H1 (cell line): ENCODE results near the gene MAP4K5. TPM values are rescaled to one million over a fixed set of nuclear protein-coding genes. Genes with fewer than 3 reads are reported as not detected.

Experiments
- CTCF ChIA-PET: fragments of 300-600 bp; sonication (Branson Sonifier 250); formaldehyde crosslinking; loops from one replicate; lab custom pipeline; 2021; ENCODE audit not compliant: partially characterized antibody; lab: Charles Lee
- POLR2A ChIA-PET: fragments of 300-600 bp; sonication (Branson Sonifier 250); formaldehyde crosslinking; loops from one replicate; lab custom pipeline; 2021; ENCODE audit warnings: inconsistent platforms; ENCODE audit not compliant: partially characterized antibody; lab: Charles Lee
- DNase-seq, 2 experiments: peaks; one replicate each; pipeline versions ENCODE4 v3.0.0 to v3.0.0-alpha.2; 2010 to 2022; ENCODE audit warnings: low spot score in 2 of 2, low read depth in 1 of 2, mixed read lengths in 1 of 2
- FAIRE-seq: peaks from 2 replicates; lab custom pipeline; 2011; peaks lifted over from hg19 to GRCh38; lab: Jason Lieb, UNC
- H2AFZ ChIP-seq: 2 replicates; pipeline ENCODE4 v1.8.1; 2012; ENCODE audit warnings: low read length, inconsistent platforms
- H2AK5ac ChIP-seq: 2 replicates; pipeline ENCODE4 v1.6.1; 2013; ENCODE audit warnings: low read depth, low read length
- H2BK120ac ChIP-seq: replicated peaks from 2 replicates; pipeline ENCODE3; 2013; ENCODE audit warnings: low read depth, low read length, inconsistent platforms
- H2BK12ac ChIP-seq: 2 replicates; pipeline ENCODE4 v1.6.1; 2013; ENCODE audit warnings: low read depth, low read length
- H2BK15ac ChIP-seq: 2 replicates; pipeline ENCODE4 v1.6.1; 2013; ENCODE audit warnings: low read length
- H2BK20ac ChIP-seq: 2 replicates; pipeline ENCODE4 v1.6.1; 2013; ENCODE audit warnings: low read length
- H2BK5ac ChIP-seq: 2 replicates; pipeline ENCODE4 v1.6.1; 2013; ENCODE audit warnings: low read depth, low read length
- H3K14ac ChIP-seq: 2 replicates; pipeline ENCODE4 v1.6.1; 2013; ENCODE audit warnings: inconsistent platforms; ENCODE audit not compliant: insufficient read length
- H3K18ac ChIP-seq: 2 replicates; pipeline ENCODE4 v1.6.1; 2013; ENCODE audit warnings: low read length; ENCODE audit errors: extremely low read depth
- H3K23ac ChIP-seq: 2 replicates; pipeline ENCODE4 v1.6.1; 2013; ENCODE audit warnings: inconsistent platforms; ENCODE audit not compliant: insufficient read length
- H3K23me2 ChIP-seq: 2 replicates; pipeline ENCODE4 v1.6.1; 2013; ENCODE audit warnings: low read depth, low read length
- H3K27ac ChIP-seq: 2 replicates; pipeline ENCODE4 v1.6.1; 2011; ENCODE audit warnings: low read depth, low read length, inconsistent platforms
- H3K27me3 ChIP-seq, 4 experiments: replicated peaks in 1 of 4; 1 replicate in 1 of 4; 2 replicates in 3 of 4; pipeline versions ENCODE4 v1.6.1 to v1.8.1; 2011 to 2013; ENCODE audit warnings: low read length in 3 of 4, mild to moderate bottlenecking in 3 of 4, inconsistent platforms in 2 of 4, mixed read lengths in 2 of 4, moderate library complexity in 1 of 4; ENCODE audit not compliant: control insufficient read depth in 3 of 4, insufficient read depth in 3 of 4; ENCODE audit errors: extremely low read depth in 1 of 4
- H3K36me3 ChIP-seq, 4 experiments: 2 replicates each; pipeline versions ENCODE4 v1.6.1 to v1.8.1; 2011 to 2013; ENCODE audit warnings: mild to moderate bottlenecking in 4 of 4, low read length in 3 of 4, moderate library complexity in 2 of 4, control low read depth in 1 of 4, inconsistent platforms in 1 of 4; ENCODE audit not compliant: insufficient read depth in 4 of 4, control insufficient read depth in 2 of 4
- H3K4ac ChIP-seq: replicated peaks from 2 replicates; pipeline ENCODE3; 2013; ENCODE audit warnings: low read length, low read depth, mixed read lengths, inconsistent platforms; ENCODE audit not compliant: insufficient read length
- H3K4me1 ChIP-seq, 4 experiments: replicated peaks in 1 of 4; 1 replicate in 1 of 4; 2 replicates in 3 of 4; pipeline versions ENCODE4 v1.6.1 to v1.8.1; 2011 to 2013; ENCODE audit warnings: low read length in 3 of 4, inconsistent platforms in 2 of 4, mixed read lengths in 1 of 4; ENCODE audit not compliant: insufficient read depth in 4 of 4, control insufficient read depth in 3 of 4
- H3K4me2 ChIP-seq, 2 experiments: 2 replicates each; pipeline versions ENCODE4 v1.6.1 to v1.8.1; 2011 to 2013; ENCODE audit warnings: low read depth in 2 of 2, low read length in 2 of 2, control low read depth in 1 of 2, inconsistent platforms in 1 of 2, mild to moderate bottlenecking in 1 of 2; ENCODE audit not compliant: insufficient read depth in 1 of 2
- H3K4me3 ChIP-seq, 4 experiments: fragments of 200-600, 300-600 bp in 1 of 4; sonication (generic), shearing (Covaris generic), sonication (Bioruptor Twin) in 1 of 4; 2 replicates each; pipeline versions ENCODE4 v1.5.1 to v1.8.1; 2011 to 2016; ENCODE audit warnings: low read length in 4 of 4, low read depth in 3 of 4, control low read depth in 2 of 4, inconsistent platforms in 2 of 4, mild to moderate bottlenecking in 2 of 4, mixed read lengths in 1 of 4, moderate library complexity in 1 of 4; ENCODE audit not compliant: insufficient read depth in 2 of 4; ENCODE audit errors: extremely low read depth in 1 of 4
- H3K56ac ChIP-seq: replicated peaks from 2 replicates; pipeline ENCODE3; 2013; ENCODE audit warnings: low read depth, mild to moderate bottlenecking, mixed read lengths, low read length, inconsistent platforms; ENCODE audit not compliant: insufficient read length
- H3K79me1 ChIP-seq: 2 replicates; pipeline ENCODE4 v1.6.1; 2013; ENCODE audit warnings: low read depth, low read length, control low read depth
- H3K79me2 ChIP-seq, 2 experiments: 2 replicates each; pipeline versions ENCODE4 v1.6.1 to v1.8.1; 2012 to 2013; ENCODE audit warnings: low read length in 2 of 2, mild to moderate bottlenecking in 2 of 2, inconsistent platforms in 1 of 2; ENCODE audit not compliant: insufficient read depth in 2 of 2, control insufficient read depth in 1 of 2
- H3K9ac ChIP-seq, 4 experiments: replicated peaks in 1 of 4; 1 replicate in 1 of 4; 2 replicates in 3 of 4; pipeline versions ENCODE4 v1.6.1 to v1.8.1; 2011 to 2013; ENCODE audit warnings: low read depth in 3 of 4, low read length in 3 of 4, control low read depth in 2 of 4, mild to moderate bottlenecking in 2 of 4, moderate library complexity in 2 of 4, inconsistent platforms in 1 of 4; ENCODE audit errors: extremely low read depth in 1 of 4
- H3K9me3 ChIP-seq, 2 experiments: 2 replicates each; pipeline versions ENCODE4 v1.6.1 to v1.8.1; 2012 to 2013; ENCODE audit warnings: mild to moderate bottlenecking in 2 of 2, moderate library complexity in 2 of 2, control low read depth in 1 of 2, inconsistent platforms in 1 of 2, low read depth in 1 of 2, low read length in 1 of 2, mixed read lengths in 1 of 2; ENCODE audit not compliant: insufficient read depth in 2 of 2
- H4K20me1 ChIP-seq, 2 experiments: replicated peaks in 1 of 2; 2 replicates each; pipeline versions ENCODE3 to v1.8.1; 2011 to 2013; ENCODE audit warnings: inconsistent platforms in 2 of 2, low read length in 2 of 2, mild to moderate bottlenecking in 1 of 2; ENCODE audit not compliant: insufficient read depth in 2 of 2, control insufficient read depth in 1 of 2
- H4K5ac ChIP-seq: 2 replicates; pipeline ENCODE4 v1.6.1; 2013; ENCODE audit warnings: low read length, low read depth, mixed read lengths, inconsistent platforms; ENCODE audit not compliant: insufficient read length
- H4K8ac ChIP-seq: 2 replicates; pipeline ENCODE4 v1.8.0; 2013; ENCODE audit warnings: mild to moderate bottlenecking, moderate library complexity, low read length, inconsistent platforms; ENCODE audit not compliant: insufficient read depth; ENCODE audit errors: extremely low read depth
- H4K91ac ChIP-seq: replicated peaks from 2 replicates; pipeline ENCODE3; 2013; ENCODE audit warnings: low read length, mixed read lengths, inconsistent platforms; ENCODE audit not compliant: insufficient read length
- JUN ChIP-seq: IDR thresholded peaks from 2 replicates; pipeline ENCODE4 v1.6.1; 2011; ENCODE audit warnings: low read depth, mild to moderate bottlenecking, improper control_type of control experiment, low read length
- WGBS, 2 experiments: shearing (Covaris generic) in 1 of 2; methylation state at CpG; one replicate each; pipeline versions ENCODE4 v1.1.6 to v1.1.7; 2013 to 2015; ENCODE audit warnings: low lambda C conversion rate in 2 of 2, mixed read lengths in 2 of 2, inconsistent platforms in 1 of 2, low coverage in 1 of 2, missing lambda C conversion rate in 1 of 2; ENCODE audit not compliant: insufficient replicate concordance in 2 of 2, insufficient coverage in 1 of 2, insufficient read length in 1 of 2; ENCODE audit errors: extremely low coverage in 1 of 2, missing lambda C conversion rate in 1 of 2; 5-methylcytosine and 5-hydroxymethylcytosine counted together
- polyA plus RNA-seq, 7 experiments: library from polyadenylated mRNA; depleted of rRNA in 3 of 7; stranded (reverse) in 5 of 7; unstranded in 2 of 7; fragments of >200 nt in 5 of 7; fragments of 200-250 nt in 2 of 7; gene quantifications; 1 replicate in 5 of 7; 2 replicates in 1 of 7; 4 replicates in 1 of 7; pipeline versions ENCODE4 v1.2.1 to v1.2.3, GENCODE V29; 2011 to 2013; ENCODE audit warnings: missing spikeins in 2 of 7, mixed read lengths in 2 of 7
- total RNA-seq: library from RNA; stranded (reverse); fragmentation: NEBNext Ultra II Directional; extraction: Animal tissue kit (Norgen Biotek cat#: 25700); gene quantifications from 2 replicates; pipeline ENCODE4 v1.2.1, GENCODE V29; 2021

MAP4K5 gene
- total and polyA plus RNA-seq, 2 of the 8 experiments (the other 6 are each of a cell fraction or from before 2014, with no cell fraction given): 7.6 to 34.5 TPM

- Histone ChIP-seq H3K4me1 (no peaks in the 10 kb centered on the region), H2AK5ac (no peak overlapping the region), H2BK5ac (no peak overlapping the region), H4K91ac (no peak overlapping the region), H3K56ac (no peak overlapping the region), H3K4me3 (no peak overlapping the region), H4K8ac (no peak overlapping the region), H2AFZ (no peak overlapping the region), H3K9me3 (no peaks in the 10 kb centered on the region), H3K27me3 (no peaks in the 10 kb centered on the region), H3K23me2 (no peaks in the 10 kb centered on the region), H3K4me2 (no peak overlapping the region), H3K79me2 (no peaks in the 10 kb centered on the region), H2BK15ac (no peak overlapping the region), H3K27ac (no peak overlapping the region), H3K79me1 (no peaks in the 10 kb centered on the region; the same call in 1 of the 2 replicates), H2BK120ac (no peak overlapping the region), H3K14ac (no peak overlapping the region), H3K9ac (no peak overlapping the region), H3K23ac (no peak overlapping the region), H3K4ac (no peak overlapping the region), H3K36me3 (peaks cover 0 to 43% (median 12%) of the 10 kb centered on the region in 4 experiments; a peak in 7 of 8 replicates), H2BK20ac (no peak overlapping the region), H4K20me1 (peaks cover 0 to 1% of the 10 kb centered on the region in 2 experiments), H4K5ac (no peak overlapping the region), H2BK12ac (no peak overlapping the region), H3K18ac (no peak overlapping the region)
- WGBS, 2 experiments: 97% methylated on average over 2 of the region's 2 CpGs; no CpG with 5 or more reads in 1 of the 2 experiments
- POLR2A ChIA-PET: no interaction called here
- FAIRE-seq (no peak), DNase-seq (no peak)
- CTCF ChIA-PET: no interaction called here
- TF ChIP-seq JUN: no peak
Observed at GRCh38 chr14:50453869-50454268, 78.5 kb downstream of the MAP4K5 start.
